ENCODE measurements around the gene EYS. TPM values are rescaled to one million over a fixed set of nuclear protein-coding genes. Genes with fewer than 3 reads are reported as not detected.

The EYS gene
- total RNA-seq, 3 donors from 2014 or later, result 0.16 to 0.61 (median 0.60) TPM

DNA sequence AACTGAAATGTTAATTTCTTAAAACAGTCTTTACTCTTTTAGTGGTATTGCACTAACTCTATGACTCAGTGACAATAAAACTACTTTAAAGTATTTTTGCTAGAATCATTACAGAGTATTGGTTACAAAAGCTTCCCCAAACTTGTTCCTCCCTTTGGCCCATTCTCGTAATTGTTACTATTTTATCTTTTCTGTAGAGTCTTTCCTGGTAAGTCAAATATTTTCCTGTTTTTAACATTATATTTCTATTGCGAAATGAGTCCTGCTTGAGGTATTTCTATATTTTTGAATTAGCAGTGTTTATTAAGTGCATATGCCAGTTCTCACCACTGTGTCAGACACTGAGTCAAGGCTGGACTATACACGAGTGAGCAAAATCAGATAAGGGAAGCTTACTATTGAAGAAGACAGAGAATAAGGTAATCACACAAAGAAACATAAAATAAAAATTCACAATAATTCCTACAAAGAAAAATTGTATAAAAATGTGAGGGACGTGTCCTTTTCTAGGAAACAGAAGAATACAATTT lies 970.5 kb downstream of the EYS start:
- intact Hi-C loops (cut with DNase I, micrococcal nuclease), result no loop called here
- Histone ChIP-seq H3K9me3 (no peaks in the 10 kb centered on the region), H3K36me3 (ENCODE audit: low read depth) (no peaks in the 10 kb centered on the region), H3K4me3 (no peak overlapping the region), H3K4me1 (ENCODE audit: low read depth) (no peaks in the 10 kb centered on the region)
- DNase-seq (no peak), ATAC-seq (no peak)
- TF ChIP-seq, protein P1, sequence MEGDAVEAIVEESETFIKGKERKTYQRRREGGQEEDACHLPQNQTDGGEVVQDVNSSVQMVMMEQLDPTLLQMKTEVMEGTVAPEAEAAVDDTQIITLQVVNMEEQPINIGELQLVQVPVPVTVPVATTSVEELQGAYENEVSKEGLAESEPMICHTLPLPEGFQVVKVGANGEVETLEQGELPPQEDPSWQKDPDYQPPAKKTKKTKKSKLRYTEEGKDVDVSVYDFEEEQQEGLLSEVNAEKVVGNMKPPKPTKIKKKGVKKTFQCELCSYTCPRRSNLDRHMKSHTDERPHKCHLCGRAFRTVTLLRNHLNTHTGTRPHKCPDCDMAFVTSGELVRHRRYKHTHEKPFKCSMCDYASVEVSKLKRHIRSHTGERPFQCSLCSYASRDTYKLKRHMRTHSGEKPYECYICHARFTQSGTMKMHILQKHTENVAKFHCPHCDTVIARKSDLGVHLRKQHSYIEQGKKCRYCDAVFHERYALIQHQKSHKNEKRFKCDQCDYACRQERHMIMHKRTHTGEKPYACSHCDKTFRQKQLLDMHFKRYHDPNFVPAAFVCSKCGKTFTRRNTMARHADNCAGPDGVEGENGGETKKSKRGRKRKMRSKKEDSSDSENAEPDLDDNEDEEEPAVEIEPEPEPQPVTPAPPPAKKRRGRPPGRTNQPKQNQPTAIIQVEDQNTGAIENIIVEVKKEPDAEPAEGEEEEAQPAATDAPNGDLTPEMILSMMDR (IDR thresholded peaks at IDR 0.05), result no peak

DNA sequence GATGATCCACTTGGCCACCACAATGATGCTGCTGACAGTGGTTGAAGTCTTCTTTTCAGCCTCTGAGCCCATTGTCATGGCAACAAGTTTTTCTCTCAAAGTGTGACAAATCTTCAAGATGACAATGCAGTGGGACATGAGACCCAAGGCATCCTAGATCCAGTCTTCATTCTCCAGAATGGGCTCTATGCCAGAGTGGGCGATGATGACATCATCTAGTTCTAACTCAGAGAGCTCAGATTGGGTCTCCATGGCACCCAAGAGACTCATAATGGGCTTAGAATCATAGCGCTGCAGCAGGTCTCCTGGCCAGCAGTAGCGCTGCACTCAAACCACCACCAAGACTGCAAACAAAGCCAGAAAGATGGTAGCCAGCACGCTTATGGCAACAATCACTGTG lies 973.6 kb downstream of the EYS start:
- H3K9me3 ChIP-seq, result no peaks in the 10 kb centered on the region
- no peak for ATAC-seq

DNA sequence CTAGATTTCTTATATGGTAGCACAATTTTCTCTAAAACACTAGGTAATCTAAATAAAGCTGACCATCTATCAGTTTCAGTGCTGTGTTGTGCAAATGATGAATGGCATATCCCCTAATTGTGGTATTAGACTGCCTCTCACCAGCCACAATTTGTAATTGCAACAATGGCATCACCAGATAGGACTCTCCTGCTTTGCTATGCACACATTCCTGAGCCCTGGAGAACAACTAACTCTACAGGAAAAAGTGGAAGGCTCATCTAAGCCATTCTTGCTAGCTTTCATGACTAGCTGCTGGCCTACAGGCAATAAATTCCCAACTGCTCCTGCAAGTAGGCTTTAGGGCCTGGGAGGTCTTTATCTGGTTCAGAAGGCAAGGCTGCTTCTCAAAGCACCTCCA lies 974.1 kb downstream of the EYS start:
- TF ChIP-seq, protein P1 (IDR thresholded peaks at IDR 0.05), result no peak
- intact Hi-C loops (cut with DNase I, micrococcal nuclease), result no loop called here
- no peak overlapping the region for H3K4me3 ChIP-seq
- H3K4me1 ChIP-seq (ENCODE audit: low read depth), result no peaks in the 10 kb centered on the region
- no peak for DNase-seq
- H3K9me3 ChIP-seq, result no peaks in the 10 kb centered on the region
- H3K36me3 ChIP-seq (ENCODE audit: low read depth), result no peaks in the 10 kb centered on the region
- ATAC-seq, result no peak

More for the DNA sequence above, 973.6 kb downstream of the EYS start:
- intact Hi-C loops (cut with DNase I, micrococcal nuclease), result no loop called here
- H3K4me3 ChIP-seq, result no peak overlapping the region
- TF ChIP-seq, protein P1 (IDR thresholded peaks at IDR 0.05), result no peak
- DNase-seq, result no peak
- no peaks in the 10 kb centered on the region for H3K36me3 ChIP-seq (ENCODE audit: low read depth)
- no peaks in the 10 kb centered on the region for H3K4me1 ChIP-seq (ENCODE audit: low read depth)

DNA sequence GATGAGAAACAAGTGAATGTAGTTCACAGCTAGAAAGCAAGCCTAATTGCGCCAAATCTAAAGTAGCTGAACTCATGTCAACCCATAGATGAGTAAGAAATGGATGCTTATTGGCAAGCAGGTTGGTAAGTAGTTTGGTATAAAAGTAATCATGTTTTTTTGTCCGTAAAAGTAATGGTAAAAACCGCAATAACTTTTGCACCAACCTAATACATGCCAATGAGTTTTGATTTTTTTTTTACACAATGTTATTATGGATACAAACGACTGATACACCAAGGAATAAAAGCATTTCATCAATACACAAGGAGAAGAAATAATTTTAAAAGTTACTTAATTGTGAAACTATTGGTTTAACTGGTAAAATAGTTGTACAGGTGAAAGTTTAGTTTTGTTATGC lies 977.5 kb downstream of the EYS start:
- Histone ChIP-seq H3K4me3 (no peak overlapping the region), H3K4me1 (ENCODE audit: low read depth) (no peaks in the 10 kb centered on the region), H3K9me3 (no peaks in the 10 kb centered on the region), H3K36me3 (ENCODE audit: low read depth) (no peaks in the 10 kb centered on the region)
- intact Hi-C loops (cut with DNase I, micrococcal nuclease), result no loop called here
- DNase-seq (no peak), ATAC-seq (no peak)
- TF ChIP-seq, protein P1 (IDR thresholded peaks at IDR 0.05), result no peak

DNA sequence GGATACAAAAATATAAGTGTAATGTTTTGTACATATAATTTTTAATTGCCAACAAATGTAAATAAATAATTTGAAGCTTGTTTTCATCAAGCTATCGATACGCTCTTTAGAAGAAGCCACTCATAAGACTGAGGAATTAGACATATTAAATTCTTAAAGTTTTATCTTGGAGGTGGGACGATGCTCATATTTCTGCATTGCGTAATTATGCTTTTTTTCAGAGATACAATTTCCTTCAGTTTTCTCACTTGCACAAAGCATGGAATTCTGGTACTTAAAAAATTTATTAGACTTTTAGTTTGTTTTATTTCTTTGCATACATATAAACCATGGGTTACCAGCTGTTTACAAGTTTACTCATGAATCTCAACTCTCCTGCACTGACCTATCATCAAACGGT lies 980.0 kb downstream of the EYS start:
- DNase-seq, result no peak
- H3K4me3 ChIP-seq, result no peak overlapping the region
- intact Hi-C loops (cut with DNase I, micrococcal nuclease), result no loop called here
- TF ChIP-seq, protein P1 (IDR thresholded peaks at IDR 0.05), result no peak
- no peaks in the 10 kb centered on the region for H3K9me3 ChIP-seq
- H3K36me3 ChIP-seq (ENCODE audit: low read depth), result no peaks in the 10 kb centered on the region
- ATAC-seq, result no peak
- H3K4me1 ChIP-seq (ENCODE audit: low read depth), result no peaks in the 10 kb centered on the region

DNA sequence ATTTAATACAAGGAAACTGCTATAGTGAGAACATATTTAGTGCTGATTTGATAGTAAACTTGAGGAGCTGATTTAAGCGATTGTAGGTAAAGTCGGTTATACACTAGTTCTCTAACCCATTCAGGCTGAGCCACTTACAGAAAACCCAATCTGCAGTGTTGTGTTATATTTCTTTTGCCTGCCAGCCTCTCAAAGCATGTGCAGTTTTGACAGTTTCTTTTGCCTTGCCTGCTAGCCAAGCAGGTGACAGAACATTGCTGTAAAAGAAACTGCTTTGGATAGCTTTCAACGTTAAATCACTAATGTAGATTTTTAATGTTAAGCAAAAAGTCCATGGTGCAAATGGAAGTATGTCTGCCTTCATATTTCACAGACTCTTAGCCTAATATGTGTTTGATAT lies 982.9 kb downstream of the EYS start:
- DNase-seq (no peak), ATAC-seq (no peak)
- H3K36me3 ChIP-seq (ENCODE audit: low read depth), result no peaks in the 10 kb centered on the region
- no peak overlapping the region for H3K4me3 ChIP-seq
- no peaks in the 10 kb centered on the region for H3K9me3 ChIP-seq
- TF ChIP-seq, protein P1 (IDR thresholded peaks at IDR 0.05), result no peak
- intact Hi-C loops (cut with DNase I, micrococcal nuclease), result no loop called here
- H3K4me1 ChIP-seq (ENCODE audit: low read depth), result no peaks in the 10 kb centered on the region

Data from mucosa of descending colon (tissue), 3 donors.